ENCODE data around the gene FAM53A. TPM values are rescaled to one million over a fixed set of nuclear protein-coding genes. Genes with fewer than 3 reads are reported as not detected.
"Not testable (repeated sequence)": the region's sequence is repeated elsewhere in the genome, so short reads cannot be mapped to it uniquely, and the experiment has no call there.

Gene FAM53A
- total RNA-seq, 3 donors from 2014 or later: 0.65 to 1.8 (median 1.4) TPM

DNA sequence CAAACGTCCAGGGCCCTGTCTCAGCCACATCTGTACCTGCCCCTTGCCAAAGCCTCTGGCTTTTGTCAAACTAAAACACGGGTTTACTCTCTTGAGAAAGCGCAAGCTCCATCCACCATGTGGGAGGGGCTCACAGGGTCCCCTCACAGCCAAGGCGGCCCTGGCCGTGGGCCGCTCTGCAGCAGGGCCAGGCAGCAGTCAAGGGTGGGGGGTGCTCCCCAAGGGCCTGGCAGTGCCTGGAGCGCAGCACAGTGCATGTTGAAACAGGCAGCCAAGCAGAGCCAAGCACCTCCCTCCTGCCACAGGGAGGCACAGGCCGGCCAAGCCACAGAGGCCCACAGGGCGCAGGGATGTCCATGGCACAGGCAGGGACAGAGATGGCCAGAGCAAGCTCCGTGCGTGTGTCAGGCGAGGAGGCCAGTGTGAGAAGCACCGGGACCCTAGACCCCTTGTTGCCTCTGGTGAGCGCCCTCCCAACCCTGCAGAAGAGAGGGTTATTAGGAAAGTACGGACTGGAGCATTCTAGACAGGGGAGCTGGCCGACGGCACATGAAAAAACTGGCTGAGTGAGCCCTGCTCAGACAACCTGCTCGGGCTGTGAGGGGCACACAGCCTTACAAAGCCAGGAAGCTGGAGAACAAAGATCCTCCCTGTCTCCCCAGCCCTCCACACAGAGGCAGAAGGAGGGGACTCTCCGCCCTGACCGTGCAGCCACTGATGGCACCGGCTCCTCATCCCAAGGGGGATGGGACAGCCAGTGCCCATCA, 39.0 kb downstream of the FAM53A start:
- ATAC-seq: no peak
- TF ChIP-seq, protein P1, sequence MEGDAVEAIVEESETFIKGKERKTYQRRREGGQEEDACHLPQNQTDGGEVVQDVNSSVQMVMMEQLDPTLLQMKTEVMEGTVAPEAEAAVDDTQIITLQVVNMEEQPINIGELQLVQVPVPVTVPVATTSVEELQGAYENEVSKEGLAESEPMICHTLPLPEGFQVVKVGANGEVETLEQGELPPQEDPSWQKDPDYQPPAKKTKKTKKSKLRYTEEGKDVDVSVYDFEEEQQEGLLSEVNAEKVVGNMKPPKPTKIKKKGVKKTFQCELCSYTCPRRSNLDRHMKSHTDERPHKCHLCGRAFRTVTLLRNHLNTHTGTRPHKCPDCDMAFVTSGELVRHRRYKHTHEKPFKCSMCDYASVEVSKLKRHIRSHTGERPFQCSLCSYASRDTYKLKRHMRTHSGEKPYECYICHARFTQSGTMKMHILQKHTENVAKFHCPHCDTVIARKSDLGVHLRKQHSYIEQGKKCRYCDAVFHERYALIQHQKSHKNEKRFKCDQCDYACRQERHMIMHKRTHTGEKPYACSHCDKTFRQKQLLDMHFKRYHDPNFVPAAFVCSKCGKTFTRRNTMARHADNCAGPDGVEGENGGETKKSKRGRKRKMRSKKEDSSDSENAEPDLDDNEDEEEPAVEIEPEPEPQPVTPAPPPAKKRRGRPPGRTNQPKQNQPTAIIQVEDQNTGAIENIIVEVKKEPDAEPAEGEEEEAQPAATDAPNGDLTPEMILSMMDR (IDR thresholded peaks at IDR 0.05): no peak
- Histone ChIP-seq H3K36me3 (ENCODE audit: low read depth) (no peaks in the 10 kb centered on the region), H3K4me1 (ENCODE audit: low read depth) (no peaks in the 10 kb centered on the region), H3K4me3 (no peak overlapping the region), H3K9me3 (no peaks in the 10 kb centered on the region)
- intact Hi-C loops (cut with DNase I, micrococcal nuclease): no loop called here
- peak in 1 of 3 donors; percentile 44 for DNase-seq

DNA sequence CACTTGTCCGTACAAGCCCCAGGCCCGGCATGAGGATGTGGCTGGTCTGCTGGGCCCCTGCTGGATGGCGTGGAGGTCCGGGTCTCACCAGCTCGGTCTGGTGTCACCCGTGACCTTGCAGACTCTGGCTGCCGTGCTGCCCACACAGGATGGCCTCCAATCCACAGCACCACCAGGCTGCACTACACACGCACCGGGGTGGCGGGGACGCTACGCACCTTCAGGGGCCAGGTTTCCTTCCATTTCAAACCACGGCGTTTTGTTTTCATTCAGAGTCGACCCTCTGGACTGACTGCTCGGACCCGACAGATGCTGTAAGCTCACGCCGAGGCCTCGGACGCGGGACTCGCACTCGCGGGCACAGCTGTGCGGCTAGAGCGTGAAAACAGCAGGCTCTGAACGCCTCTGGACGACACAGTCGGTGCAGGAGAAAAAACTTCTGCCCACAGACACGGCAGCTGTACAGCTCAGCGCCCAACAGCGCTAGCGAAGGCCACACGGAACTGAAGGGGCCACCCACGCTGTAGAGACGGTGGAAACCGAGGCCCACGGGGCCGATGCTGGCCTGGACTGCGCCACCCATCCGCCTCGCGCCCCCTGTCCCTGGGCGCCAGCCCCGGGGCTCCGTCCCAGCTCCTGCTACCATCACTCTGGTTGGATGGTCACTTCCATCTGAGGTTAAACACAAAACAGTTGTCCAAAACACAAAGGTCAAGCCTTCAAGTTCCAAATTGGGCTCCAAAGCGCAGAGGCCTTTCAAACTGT, 40.0 kb downstream of the FAM53A start:
- Histone ChIP-seq H3K36me3 (ENCODE audit: low read depth) (no peaks in the 10 kb centered on the region), H3K4me1 (ENCODE audit: low read depth) (no peaks in the 10 kb centered on the region), H3K4me3 (no peak overlapping the region), H3K9me3 (no peaks in the 10 kb centered on the region)
- DNase-seq (no peak), ATAC-seq (no peak)
- intact Hi-C loops (cut with DNase I, micrococcal nuclease): no loop called here
- TF ChIP-seq, protein P1 (IDR thresholded peaks at IDR 0.05): no peak

DNA sequence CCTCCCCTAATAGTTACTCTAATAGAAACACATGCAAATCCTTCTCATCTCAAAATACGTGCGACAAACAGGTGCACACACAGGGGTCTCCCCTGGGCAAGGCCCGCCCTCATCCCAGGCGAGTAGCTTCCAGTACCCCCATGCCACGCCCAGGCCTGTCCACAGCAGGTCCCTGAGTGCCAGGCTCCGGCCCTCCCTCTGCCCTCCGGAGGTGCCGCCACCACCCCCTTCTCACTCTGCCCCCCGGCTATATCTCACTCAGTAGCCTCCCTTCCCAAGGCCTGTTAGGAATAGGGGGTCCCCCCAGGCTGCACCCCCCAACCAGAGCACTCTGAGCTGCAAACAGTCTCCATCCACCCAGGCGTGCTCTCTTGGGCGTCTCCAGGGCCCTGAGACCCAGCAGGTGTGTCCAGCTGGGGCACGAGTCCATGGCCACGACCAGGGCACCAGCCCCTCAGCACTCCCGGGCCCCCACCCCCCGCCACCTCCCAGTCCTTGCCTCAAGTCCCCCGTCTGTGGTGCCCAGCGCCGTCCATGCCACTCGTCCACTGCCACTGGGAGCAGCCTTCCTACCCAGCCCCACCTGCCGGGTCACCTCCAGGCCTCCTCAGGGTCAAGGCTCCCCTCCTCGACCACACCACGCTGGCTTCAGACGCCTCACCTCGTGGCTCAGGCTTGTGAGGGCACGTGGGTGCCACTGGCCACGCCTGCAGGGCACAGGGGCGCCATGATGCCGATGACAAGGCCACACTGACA, 41.7 kb downstream of the FAM53A start:
- ATAC-seq: no peak
- TF ChIP-seq, protein P1 (IDR thresholded peaks at IDR 0.05): no peak
- no peak for DNase-seq
- no peaks in the 10 kb centered on the region for H3K9me3 ChIP-seq
- intact Hi-C loops (cut with DNase I, micrococcal nuclease): no loop called here
- no peaks in the 10 kb centered on the region for H3K36me3 ChIP-seq (ENCODE audit: low read depth)
- H3K4me3 ChIP-seq: no peak overlapping the region
- H3K4me1 ChIP-seq (ENCODE audit: low read depth): no peaks in the 10 kb centered on the region

DNA sequence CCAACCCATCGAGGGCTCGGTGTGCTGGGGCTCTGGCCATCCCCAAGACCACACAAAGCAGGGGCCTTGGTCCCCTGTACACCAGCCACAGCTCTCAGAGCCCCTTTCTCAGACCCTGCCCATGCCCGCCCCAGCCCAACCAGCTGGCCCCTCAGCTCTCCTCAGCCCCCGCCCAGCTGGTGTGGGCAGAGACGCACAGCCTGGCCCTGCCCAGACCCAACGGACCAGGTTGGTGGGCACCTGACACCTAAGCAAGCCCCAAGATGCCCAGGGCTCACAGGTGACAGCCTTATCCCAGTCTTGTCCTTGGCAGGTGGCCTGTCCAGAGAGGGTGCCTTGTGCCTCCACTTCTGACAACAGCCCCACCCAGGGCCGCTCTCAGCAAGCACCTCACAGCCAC, 42.4 kb downstream of the FAM53A start:
- H3K4me3 ChIP-seq: no peak overlapping the region
- H3K9me3 ChIP-seq: no peaks in the 10 kb centered on the region
- H3K36me3 ChIP-seq (ENCODE audit: low read depth): no peaks in the 10 kb centered on the region
- intact Hi-C loops (cut with DNase I, micrococcal nuclease): no loop called here
- no peak for DNase-seq
- no peak for ATAC-seq
- TF ChIP-seq, protein P1 (IDR thresholded peaks at IDR 0.05): no peak
- H3K4me1 ChIP-seq (ENCODE audit: low read depth): no peaks in the 10 kb centered on the region

DNA sequence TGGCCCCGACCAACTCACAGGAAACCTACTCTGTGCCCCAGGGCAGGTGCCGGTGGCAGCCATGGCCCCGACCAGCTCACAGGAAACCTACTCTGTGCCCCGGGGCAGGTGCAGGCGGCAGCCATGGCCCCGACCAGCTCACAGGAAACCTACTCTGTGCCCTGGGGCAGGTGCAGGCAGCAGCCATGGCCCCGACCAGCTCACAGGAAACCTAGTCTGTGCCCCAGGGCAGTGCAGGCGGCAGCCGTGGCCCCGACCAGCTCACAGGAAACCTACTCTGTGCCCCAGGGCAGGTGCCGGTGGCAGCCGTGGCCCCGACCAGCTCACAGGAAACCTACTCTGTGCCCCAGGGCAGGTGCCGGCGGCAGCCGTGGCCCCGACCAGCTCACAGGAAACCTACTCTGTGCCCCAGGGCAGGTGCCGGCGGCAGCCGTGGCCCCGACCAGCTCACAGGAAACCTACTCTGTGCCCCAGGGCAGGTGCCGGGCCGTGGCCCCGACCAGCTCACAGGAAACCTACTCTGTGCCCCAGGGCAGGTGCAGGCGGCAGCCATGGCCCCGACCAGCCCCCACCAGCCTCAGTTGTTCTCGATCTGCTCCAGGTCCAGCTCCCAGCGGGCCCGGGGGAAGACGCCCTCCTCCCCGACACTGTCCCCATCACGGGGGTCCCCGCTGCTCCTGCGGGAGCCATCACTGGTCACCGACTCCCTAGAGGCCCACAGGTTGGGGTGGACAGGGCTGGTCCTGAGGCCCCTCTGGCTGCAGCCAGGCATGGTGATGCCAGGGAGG, 43.2 kb downstream of the FAM53A start:
- H3K9me3 ChIP-seq; H3K4me1 ChIP-seq (ENCODE audit: low read depth); DNase-seq; H3K4me3 ChIP-seq; H3K36me3 ChIP-seq (ENCODE audit: low read depth); intact Hi-C loops (cut with DNase I, micrococcal nuclease); ATAC-seq: not testable (repeated sequence)
